GM12801 (cell line): ENCODE data around the gene STX8.

Experiments
- CTCF ChIP-seq: IDR thresholded peaks from one replicate; pipeline ENCODE4 v1.5.1; 2011; ENCODE audit warnings: control low read depth; ENCODE audit not compliant: insufficient read length; ENCODE audit errors: extremely low read depth

STX8 gene

DNA sequence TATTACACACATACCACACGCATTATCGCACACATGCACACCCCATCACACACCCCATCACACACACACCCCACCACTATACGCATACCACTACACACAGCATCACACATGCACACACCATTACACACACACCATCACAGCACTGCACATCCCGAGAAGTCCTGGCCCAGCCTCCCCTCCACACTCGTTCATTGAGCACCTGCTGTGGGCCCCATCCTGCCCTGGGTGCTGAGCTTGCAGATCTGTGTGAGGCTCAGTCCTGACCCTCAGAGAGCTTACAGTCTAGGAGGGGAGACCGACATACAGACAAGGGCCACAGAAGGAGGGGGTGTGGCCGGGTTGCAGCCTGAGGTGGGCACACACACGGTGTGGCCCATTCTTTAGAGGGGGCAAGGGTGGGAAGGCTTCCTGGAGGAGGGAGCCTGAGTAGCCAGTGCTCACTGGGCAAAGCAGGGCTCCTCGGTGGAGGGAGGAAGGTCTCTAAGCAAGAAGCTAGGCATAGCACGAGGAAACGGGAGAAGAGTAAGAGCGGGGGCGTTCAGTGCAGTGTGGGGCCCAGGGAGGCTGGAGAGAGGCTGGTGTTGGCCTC is 347.7 kb downstream of the STX8 start:
- TF ChIP-seq CTCF: no peak

DNA sequence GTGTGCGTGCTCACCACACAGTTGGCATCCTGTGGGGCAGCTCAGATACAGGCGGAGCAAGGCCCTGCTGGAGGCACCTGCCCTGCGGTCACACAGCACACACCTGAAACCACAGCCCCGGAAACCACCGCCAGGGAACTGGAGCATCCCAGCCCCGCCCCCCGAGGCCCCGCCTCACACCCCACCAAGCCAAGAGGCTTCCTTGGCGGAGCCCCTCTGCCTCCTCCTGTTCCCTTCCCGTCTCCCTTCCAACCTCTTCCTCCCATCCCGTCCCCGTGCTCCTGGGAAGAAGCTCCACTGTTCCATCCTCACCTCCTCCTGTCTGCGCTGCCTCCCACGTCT is 348.9 kb downstream of the STX8 start:
- no peak for TF ChIP-seq CTCF

DNA sequence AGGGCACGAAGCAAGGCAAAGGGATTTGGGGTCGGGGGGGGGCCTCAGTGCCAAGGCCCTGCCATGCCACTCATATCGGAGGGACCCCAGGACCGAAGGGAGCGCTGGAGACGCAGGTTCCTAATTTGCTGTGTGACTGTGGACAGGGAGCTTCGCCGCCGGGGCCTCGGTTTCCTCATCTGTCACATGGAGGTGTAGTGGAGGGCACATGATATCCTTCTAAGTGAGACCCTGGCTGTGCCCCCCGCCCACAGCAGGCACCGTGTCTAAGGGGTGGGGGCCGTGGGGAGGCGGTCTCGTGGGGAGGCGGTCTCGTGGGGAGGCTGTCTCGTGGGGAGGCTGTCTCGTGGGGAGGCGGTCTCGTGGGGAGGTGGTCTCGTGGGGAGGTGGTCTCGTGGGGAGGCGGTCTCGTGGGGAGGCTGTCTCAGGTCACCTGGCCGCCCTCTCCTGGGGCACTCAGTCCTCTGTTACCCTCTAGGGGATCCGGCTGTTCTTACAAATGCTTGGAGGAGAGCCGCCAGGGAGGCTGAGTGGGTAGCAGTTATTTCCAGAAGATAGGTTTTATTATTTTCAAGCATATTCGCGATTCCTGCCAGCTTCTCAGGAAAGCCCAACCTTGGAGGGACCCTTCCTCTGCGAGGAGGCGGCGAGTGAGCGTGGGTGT is 349.4 kb downstream of the STX8 start:
- no peak for TF ChIP-seq CTCF

DNA sequence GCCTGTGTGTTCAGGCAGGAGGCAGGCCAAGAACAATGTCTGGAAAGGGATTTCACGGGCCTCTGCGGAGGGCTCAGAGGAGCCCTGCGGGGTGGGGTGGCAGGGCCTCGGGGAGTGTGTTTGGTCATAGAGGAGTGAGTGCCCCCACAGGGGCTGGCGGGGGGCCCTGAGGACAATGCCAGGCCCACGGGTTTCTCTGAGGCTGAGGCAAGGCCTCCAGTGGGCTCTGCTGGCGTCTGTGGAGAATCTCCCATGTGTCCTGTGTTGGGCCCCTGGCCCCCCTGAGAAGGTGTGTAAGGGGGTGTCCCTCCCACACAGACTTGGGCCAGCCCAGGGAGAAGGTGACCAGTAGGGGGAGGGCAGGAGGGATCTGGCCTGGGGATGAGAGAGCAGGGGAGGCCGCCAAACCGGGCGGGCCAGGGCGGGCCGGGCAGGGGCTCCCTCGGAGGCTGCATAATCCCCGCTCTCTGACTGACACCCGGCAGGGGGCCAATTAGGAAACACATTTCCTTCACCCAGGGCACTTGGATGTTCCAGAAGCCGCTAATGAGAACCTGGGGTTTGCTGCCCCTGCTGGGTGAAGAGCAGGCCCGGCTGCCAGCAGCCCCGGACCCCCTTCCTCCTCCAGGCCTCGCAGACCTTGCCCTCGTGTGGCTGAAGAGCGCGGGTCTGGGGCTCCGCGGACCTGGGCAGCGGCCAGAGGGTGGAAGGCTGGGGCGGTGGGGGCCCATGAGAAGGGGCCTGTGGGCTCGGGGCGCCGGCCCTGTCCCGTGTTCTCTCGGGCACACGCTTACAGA is 350.1 kb downstream of the STX8 start:
- TF ChIP-seq CTCF: no peak

GRCh38 chr17:9224485-9224884 is 351.1 kb downstream of the STX8 start:
- TF ChIP-seq CTCF: no peak

DNA sequence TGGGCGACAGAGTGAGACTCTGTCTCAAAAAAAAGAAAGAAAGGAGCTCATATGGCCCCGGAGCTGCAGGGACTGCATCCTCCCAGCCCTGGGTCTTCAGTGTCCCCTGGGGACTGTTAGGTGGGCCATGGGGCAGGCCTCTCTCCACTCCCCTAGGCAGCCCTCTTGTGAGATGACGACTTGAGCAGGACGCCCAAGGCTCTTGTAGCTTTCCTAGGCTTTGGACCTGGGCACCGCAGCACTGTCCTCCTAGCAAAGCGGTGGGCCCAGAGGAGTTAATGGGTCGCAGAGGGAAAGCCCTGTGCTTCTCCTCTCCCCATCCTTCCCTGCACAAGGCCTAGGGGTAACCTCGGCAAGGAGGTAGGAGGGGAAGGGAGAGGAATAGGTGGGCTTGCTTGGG is 352.1 kb downstream of the STX8 start:
- TF ChIP-seq CTCF: no peak

DNA sequence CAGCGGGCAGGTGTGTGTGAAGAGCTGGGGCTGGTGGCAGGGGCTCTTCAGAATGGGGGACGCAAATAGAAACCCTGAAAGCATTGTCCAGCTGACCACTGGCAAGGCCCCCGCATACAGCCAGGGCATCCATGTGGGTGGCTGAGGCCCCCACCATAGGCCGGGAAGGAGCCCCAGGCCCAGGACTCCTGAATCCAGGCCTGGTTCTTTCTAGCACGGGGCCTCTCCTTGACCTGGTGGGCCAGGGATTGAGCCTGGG is 353.8 kb downstream of the STX8 start:
- no peak for TF ChIP-seq CTCF
